Astrocyte of the cerebellum (primary cell): ENCODE data around the gene PPP6R2.
A peak's percentile ranks its signal among the peaks of the same experiment; 100 is the strongest.

Experiments
- DNase-seq: peaks from one replicate; pipeline ENCODE4 v3.0.0-alpha.2; 2011; ENCODE audit warnings: low read depth
- H3K4me3 ChIP-seq: 2 replicates; pipeline ENCODE4 v1.5.1; 2011; ENCODE audit warnings: mild to moderate bottlenecking, low read depth, low read length, moderate library complexity
- in situ Hi-C: cut with HindIII; loops from 2 replicates; pipeline ENCODE4 v1.10.0; 2017; ENCODE audit warnings: low sequenced_read_pairs
- TF ChIP-seq, protein P1 (sequence below): IDR thresholded peaks from 2 replicates; pipeline ENCODE4 v1.5.1; 2012; ENCODE audit warnings: low read length, low read depth, moderate library complexity, mild to moderate bottlenecking; ENCODE audit errors: missing control alignments

PPP6R2 gene

GRCh38 chr22:50302564-50302963 lies 40.6 kb upstream of the PPP6R2 start:
- no peak overlapping the region for H3K4me3 ChIP-seq
- TF ChIP-seq, protein P1, sequence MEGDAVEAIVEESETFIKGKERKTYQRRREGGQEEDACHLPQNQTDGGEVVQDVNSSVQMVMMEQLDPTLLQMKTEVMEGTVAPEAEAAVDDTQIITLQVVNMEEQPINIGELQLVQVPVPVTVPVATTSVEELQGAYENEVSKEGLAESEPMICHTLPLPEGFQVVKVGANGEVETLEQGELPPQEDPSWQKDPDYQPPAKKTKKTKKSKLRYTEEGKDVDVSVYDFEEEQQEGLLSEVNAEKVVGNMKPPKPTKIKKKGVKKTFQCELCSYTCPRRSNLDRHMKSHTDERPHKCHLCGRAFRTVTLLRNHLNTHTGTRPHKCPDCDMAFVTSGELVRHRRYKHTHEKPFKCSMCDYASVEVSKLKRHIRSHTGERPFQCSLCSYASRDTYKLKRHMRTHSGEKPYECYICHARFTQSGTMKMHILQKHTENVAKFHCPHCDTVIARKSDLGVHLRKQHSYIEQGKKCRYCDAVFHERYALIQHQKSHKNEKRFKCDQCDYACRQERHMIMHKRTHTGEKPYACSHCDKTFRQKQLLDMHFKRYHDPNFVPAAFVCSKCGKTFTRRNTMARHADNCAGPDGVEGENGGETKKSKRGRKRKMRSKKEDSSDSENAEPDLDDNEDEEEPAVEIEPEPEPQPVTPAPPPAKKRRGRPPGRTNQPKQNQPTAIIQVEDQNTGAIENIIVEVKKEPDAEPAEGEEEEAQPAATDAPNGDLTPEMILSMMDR: no peak

DNA sequence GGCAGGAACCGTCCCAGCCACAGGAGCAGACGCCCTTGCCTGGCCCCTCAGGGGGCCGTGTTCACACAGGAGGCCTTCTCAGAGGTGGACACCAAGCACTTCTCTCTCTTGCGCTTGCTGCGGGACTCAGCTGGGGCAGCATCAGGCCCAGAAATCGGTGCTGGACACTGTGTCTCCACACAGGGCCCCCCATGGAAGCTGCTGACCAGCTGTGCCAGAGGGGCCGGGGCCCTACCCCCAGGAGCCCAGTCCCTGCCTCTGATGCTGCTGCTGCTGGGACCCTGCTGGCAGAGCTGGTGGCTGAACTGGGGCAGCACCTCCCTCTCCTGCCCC lies 39.6 kb upstream of the PPP6R2 start:
- in situ Hi-C loops: no loop called here
- TF ChIP-seq, protein P1: no peak
- DNase-seq: no peak

More at GRCh38 chr22:50302564-50302963, 40.6 kb upstream of the PPP6R2 start:
- no peak for DNase-seq
- in situ Hi-C loops: no loop called here

GRCh38 chr22:50303848-50304527 lies 39.1 kb upstream of the PPP6R2 start:
- in situ Hi-C loops: no loop called here
- TF ChIP-seq, protein P1: peak; percentile 24
- peak overlapping the region; percentile 3 for H3K4me3 ChIP-seq
- DNase-seq: no peak

More for the DNA sequence above, 39.6 kb upstream of the PPP6R2 start:
- H3K4me3 ChIP-seq: peak overlapping the region; percentile 3

DNA sequence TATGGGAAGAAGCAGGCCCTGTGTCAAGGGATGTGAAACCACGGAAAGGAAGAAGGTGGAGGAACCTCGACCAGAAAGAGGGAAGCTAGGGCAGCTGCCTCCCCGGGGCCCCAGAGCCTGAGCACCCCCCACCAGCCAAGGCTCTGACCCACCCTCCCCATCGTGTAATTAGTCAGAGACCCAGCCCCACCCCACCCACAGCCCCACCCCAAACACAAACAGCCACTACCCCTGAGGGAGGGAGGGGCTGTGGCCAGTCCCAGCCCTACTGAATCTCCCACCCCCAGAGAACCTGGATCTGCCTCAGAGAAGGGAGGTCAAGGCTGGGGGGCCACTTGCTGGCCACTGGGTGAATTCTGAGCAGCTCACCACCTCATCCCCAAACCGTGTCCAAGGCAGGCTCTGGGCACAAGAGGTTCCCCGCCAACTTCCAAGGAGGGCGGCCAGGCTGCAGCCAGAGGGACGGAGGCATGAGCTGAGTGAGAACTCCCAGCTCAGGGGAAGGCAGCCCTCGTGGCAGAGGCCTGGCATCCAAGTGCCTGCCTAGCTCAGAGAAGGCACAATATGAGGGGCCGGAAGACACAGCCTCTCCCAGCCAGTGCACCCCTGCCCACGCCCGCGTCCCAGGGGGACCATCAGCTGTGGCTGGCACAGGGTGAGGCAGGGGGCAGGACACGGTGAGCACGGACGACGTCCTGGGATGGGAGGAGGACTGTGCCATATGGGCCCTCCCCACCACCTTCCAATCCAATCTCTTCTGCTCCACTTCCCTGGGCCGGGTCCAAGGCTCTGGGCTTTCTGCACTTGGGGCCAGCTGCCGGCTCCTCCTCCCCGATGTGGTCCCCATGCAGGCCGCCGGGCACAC lies 38.4 kb upstream of the PPP6R2 start:
- in situ Hi-C loops: no loop called here
- peak overlapping the region; percentile 93 for H3K4me3 ChIP-seq
- TF ChIP-seq, protein P1: no peak
- DNase-seq: no peak

GRCh38 chr22:50305393-50305922 lies 37.7 kb upstream of the PPP6R2 start:
- H3K4me3 ChIP-seq: peak overlapping the region; percentile 93
- DNase-seq: no peak
- in situ Hi-C loops: no loop called here
- TF ChIP-seq, protein P1: no peak

DNA sequence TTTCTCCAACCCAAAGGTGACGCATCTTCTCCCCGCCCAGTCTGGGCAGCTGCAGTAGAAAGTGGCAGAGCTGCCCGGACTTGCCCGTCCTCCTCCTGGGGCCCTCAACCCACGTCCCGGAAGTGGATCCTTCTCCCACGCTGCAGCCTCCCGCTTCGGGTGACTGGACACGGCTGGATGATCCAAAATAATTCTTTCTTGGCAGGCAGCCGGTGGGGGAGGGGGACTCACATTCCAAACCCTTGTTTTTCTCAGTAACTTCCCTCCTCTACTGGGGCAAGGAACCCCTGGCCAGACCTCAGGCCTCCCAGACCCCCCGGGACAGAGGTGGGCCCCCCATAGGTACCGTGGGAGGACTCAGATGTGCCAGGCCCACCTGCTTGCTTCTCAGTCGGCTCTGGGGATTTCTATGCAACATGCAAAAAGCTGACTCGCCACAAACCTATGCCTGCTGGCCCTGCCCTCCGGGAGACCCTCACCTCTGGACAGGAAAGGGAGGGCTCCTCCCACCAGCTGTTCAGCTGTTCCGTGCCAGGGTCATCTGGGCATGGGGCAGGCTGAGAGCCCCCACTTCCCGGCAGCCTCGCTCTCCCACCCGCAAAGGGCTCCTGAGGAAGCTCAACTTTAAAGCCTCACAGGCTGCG lies 37.1 kb upstream of the PPP6R2 start:
- in situ Hi-C loops: no loop called here
- TF ChIP-seq, protein P1: no peak
- DNase-seq: peak; percentile 56
- peak overlapping the region; percentile 93 for H3K4me3 ChIP-seq
